Stimulated activated CD8-positive, alpha-beta memory T cell treated with anti-CD3 and anti-CD28 coated beads, Interleukin-7, amount 100 ng/mL, for 48 hours (primary cell): ENCODE results near the gene MED12.
"Not testable (repeated sequence)": the region's sequence is repeated elsewhere in the genome, so short reads cannot be mapped to it uniquely, and the experiment has no call there.

Experiments used
- DNase-seq, 2 donors: peaks; one replicate each; pipeline ENCODE4 v3.0.0-alpha.2; 2020; ENCODE audit warnings: low read depth in 1 of 2; ENCODE audit errors: extremely low read depth in 1 of 2

Gene MED12

GRCh38 chrX:71160475-71160874, 42.1 kb downstream of the MED12 start:
- no peak for DNase-seq

GRCh38 chrX:71162981-71163380, 44.6 kb downstream of the MED12 start:
- no peak for DNase-seq

DNA sequence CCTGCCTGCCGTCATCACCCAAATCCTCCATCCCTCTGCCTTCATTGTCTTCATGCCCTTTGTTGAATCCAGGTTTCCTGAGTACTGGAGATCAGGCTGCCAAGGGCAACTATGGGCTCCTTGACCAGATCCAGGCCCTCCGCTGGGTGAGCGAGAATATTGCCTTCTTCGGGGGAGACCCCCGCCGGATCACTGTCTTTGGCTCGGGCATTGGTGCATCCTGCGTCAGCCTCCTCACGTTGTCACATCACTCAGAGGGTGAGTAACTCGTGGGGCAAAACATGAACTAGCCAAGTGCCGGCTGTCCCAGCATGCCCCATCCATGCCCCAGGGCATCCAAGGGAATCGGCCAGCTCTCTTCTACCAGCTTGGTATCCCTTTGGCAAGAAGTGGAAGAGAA, 45.7 kb downstream of the MED12 start:
- no peak for DNase-seq

DNA sequence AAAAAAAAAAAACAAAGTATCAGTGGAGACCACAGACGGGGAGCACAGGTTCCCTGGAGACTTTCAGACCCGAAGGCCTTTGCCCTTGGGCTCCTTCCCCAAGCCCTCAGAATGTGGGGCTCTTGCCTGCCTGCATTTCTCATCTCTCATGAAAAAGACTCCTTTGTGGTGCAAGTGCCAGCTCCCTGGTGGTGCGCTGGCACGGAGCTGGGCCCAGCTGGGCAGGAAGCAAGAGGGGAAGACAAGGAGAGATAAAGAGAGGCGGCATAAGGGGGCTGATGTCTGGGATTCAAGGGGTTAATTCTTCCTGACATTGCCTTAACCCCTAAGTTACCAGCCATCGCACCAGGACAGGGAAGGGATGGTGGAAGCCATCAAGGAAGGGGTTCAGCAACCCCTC, 48.1 kb downstream of the MED12 start:
- no peak for DNase-seq

GRCh38 chrX:71167031-71167781, 48.8 kb downstream of the MED12 start:
- DNase-seq, result no peak

DNA sequence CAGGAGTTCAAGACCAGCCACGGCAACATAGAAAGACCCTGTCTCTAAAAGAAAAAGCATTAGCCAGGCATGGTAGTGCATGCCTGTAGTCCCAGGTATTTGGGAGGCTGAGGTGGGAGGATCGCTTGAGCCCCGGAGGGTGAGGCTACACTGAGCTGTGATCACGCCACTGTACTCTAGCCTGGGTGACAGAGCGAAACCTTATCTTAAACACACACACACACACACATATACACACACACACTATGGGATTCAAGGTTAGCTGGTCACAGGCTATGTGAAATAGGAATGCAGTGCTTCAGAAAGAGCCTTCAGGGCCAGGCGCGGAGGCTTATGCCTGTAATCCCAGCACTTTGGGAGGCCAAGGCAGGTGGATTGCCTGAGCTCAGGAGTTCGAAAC, 49.7 kb downstream of the MED12 start:
- no peak for DNase-seq

- no peak for DNase-seq
These were observed 51.2 kb downstream of the MED12 start for GRCh38 chrX:71169586-71169985.

DNA sequence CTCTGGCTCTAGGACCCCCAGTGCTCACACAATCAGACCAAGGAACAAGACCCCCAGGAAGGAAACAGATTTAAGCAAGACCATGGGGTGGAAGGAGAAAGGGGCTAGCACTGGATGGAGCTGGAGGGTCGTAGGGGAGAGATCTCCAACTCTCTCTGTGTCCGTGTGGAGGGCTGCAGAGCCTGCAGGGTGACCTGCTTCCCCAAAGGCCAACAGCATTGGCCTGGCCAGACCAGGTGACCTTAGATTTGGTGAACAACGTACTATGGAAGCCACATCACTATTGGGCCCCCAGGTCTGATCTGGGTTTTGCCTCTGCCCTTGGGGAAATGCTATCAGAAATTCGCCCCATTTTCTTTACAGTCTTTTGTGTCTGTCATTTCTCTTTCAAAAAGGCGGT, 52.3 kb downstream of the MED12 start:
- no peak for DNase-seq

DNA sequence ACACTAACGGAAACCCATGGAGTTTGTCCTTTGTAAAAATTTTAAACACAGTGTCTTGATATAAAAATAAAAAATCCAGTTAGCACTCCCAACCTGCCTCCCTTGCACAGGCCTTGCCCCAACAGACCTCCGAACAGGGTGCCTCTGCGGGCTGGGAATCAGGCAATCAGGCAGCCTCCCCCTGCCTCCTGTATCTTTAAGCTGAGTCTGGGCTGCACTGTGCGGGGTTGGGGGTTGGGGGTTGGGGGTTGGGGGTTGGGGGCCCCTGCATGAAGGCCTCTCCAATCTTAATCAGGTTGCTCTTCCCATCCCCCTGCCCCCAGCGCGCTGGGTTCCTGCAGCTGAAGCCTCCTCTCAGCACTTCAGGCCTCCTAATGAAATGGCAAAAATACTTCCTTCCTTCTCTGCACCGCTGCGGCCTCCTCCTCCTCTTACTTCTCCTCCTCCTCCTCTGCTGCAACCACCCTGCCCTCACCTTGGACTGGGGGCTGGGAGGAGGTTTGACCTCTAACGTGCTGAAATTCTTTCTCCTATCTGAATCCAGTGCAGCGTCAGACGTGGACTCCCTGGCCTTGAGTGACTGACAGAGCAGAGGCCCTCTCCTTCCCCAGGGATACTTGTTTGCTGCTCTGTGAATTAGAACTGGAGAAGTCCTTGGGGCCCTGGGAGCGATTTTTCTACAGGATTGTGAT, 52.9 kb downstream of the MED12 start:
- DNase-seq, result no peak

DNA sequence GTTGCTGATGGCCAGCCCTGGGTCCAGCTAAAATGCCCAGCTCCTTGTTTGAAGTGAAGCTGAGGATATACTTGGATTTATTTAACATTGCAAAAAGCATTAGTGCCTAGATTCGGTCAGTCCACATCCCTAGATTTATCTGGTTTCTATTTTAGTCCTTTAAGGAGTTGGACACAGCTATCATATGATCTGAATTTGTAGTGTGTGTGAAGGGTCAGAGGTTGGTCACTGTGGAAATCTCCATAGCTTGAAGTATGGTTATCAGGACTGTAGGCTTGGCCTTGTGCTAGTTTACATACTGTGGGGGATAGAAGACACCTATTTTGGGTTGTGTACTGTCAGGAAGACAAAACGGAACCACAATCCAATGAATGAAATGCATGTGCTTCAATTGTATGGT, 55.0 kb downstream of the MED12 start:
- no peak for DNase-seq

DNA sequence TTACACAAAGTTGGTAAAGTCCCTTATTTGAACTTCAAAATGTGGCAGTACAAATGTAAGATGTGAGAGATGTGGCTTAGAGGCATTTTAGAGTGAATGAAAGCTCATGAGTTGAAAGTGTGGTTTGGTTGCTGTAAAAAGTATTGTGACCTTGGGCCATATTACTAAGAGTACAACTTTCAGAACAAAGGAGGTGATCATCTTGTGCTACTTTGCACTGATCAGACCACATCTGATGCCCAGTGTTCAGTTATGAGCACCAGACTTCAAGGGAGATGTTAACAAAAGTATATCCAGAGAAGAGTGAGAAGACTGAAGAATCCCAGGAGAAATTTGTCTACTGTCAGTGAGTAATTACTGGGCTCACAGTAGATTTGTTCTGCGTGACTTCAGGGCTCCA, 56.4 kb downstream of the MED12 start:
- DNase-seq, result no peak

- no peak for DNase-seq
These were observed 57.1 kb downstream of the MED12 start for GRCh38 chrX:71175531-71175930.

- no peak for DNase-seq
These were observed 58.9 kb downstream of the MED12 start for GRCh38 chrX:71177327-71177726.

GRCh38 chrX:71178908-71179307, 60.5 kb downstream of the MED12 start:
- DNase-seq, result no peak

DNA sequence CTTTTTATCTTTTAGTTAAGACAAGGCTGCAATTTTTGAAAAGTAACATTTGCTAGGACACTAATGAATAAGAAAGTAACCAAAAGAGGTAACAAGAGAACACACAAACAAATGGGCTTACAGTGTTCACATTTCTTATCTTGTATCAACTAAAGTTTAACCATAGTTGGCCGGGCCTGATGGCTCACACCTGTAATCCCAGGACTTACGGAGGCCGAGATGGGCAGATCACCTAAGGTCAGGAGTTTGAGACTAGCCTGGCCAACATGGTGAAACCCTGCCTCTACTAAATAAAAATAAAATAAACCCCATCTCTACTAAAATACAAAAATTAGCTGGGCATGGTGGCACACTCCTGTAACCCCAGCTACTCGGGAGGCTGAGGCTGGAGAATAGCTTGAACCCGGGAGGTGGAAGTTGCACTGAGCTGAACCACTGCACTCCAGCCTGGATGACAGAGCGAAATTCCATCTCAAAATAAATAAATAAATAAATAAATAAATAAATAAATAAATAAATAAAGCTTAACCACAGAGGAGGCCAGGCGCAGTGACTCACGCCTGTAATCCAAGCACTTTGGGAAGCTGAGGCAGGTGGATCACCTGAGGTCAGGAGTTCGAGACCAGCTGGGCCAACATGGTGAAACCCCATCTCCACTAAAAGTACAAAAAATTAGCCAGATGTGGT, 62.3 kb downstream of the MED12 start:
- not testable (repeated sequence) for DNase-seq

DNA sequence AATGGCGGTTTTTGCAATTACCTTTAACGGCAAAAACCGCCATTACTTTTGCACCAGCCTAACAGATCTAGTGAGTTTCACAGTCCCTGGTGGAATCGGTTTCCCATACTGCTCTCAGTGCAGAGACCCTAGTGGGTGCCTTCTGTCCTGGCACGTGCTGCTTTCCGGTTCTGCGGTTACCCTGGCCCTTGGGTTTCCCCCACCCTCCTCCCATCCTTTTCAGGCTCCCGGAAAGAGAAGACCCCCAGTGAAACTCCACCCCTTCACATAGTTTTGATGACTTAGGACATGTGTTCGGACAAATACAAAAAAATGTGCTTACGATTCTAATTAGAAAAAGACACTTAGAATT, 63.1 kb downstream of the MED12 start:
- peak in 1 of 2 donors; percentile 29 for DNase-seq

- peak; percentile 57 to 77 for DNase-seq
These were observed 63.8 kb downstream of the MED12 start for GRCh38 chrX:71181910-71182799.

DNA sequence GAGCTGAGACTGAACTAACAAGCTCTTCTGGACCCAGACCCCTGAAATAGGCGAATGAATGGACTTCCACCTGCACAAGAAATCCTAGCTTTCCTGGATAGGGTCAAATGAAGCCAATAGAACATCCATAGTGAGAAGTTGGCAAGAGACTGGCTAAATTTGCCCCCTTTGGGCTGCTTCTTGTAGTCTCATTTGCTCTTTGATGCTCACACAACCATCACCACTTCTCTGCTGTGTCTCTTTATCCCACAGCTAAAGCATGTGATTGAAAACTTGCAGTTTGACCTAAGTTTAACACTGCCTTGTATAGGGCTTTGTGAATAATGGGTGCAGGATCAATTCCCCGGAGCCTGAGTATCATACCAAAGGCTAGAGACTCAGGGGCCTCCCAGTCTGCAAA, 64.5 kb downstream of the MED12 start:
- no peak for DNase-seq

- no peak for DNase-seq
These were observed 64.9 kb downstream of the MED12 start for GRCh38 chrX:71183341-71183740.

DNA sequence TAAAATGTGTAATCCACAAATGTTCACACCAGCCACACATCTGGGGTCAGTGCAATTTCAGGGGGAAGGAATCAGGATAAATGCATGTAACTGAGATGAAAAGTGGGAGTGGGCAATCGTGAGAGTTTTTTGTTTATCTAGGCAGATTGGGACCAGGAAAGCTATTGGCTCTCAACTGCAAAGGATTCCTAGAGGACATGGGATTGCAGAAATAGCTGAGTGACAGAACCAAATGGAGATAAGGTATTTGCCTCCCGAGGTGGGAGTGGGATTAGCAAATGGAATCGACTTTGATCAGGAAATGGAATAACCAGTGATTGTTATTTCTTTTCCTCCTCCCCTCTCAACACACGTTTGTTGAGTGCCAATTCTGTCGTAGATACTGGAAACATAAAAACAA, 65.7 kb downstream of the MED12 start:
- DNase-seq, result no peak
